ENCODE measurements around the gene ARHGEF28.

GRCh38 chr5:73900566-73900965 is 274.6 kb downstream of the ARHGEF28 start:
- TF ChIP-seq CTCF (conservative IDR thresholded peaks at IDR 0.05 in 1 of 2, IDR thresholded peaks at IDR 0.05 in 1 of 2; ENCODE audit: low read depth in 1 of 2, low read length in 2 of 2) = no peak
- TF ChIP-seq EZH2 (IDR thresholded peaks at IDR 0.05; ENCODE audit: low read length, missing control alignments) = no peak

All from fibroblast of lung (primary cell).